HG02884 (cell line): Measurements from ENCODE around the gene OR3A2.
"Not testable (repeated sequence)": the region's sequence is repeated elsewhere in the genome, so short reads cannot be mapped to it uniquely, and the experiment has no call there.

Experiments
- ATAC-seq: cut with Tn5 transposase; IDR thresholded peaks from one replicate; pipeline ENCODE4 v1.9.1; 2021; ENCODE audit warnings: mild to moderate bottlenecking, moderate library complexity; ENCODE audit not compliant: unreplicated experiment

OR3A2 gene

GRCh38 chr17:3385869-3386816 is at the start of gene OR3A2:
Gene OR3A2, minus strand, starts transcription at chr17:3386308.
- ATAC-seq: no peak

- ATAC-seq: no peak
These were observed 47.6 kb upstream of the OR3A2 start, which contains the start of gene OR1E2 for GRCh38 chr17:3433741-3434140. Gene OR1E2, minus strand, starts transcription at chr17:3433841. Its CDS starts 0 bp downstream, at chr17:3433841.

GRCh38 chr17:3433215-3433614 is 47.1 kb upstream of the OR3A2 start:
- not testable (repeated sequence) for ATAC-seq

- ATAC-seq: no peak
These were observed 32.1 kb upstream of the OR3A2 start for GRCh38 chr17:3418222-3418621.

- ATAC-seq: no peak
These were observed 29.5 kb upstream of the OR3A2 start for GRCh38 chr17:3415610-3416009.

- not testable (repeated sequence) for ATAC-seq
These were observed 26.1 kb upstream of the OR3A2 start for GRCh38 chr17:3412216-3412615.

GRCh38 chr17:3411070-3411469 is 25.0 kb upstream of the OR3A2 start, which contains the start of gene OR3A3:
Gene OR3A3, plus strand, starts transcription at chr17:3411370.
- ATAC-seq: no peak

- ATAC-seq: not testable (repeated sequence)
These were observed 17.7 kb upstream of the OR3A2 start for GRCh38 chr17:3403856-3404255.

GRCh38 chr17:3401786-3402185 is 15.7 kb upstream of the OR3A2 start:
- ATAC-seq: no peak

- no peak for ATAC-seq
These were observed 13.9 kb upstream of the OR3A2 start for GRCh38 chr17:3400055-3400454.

- ATAC-seq: no peak
These were observed 12.2 kb upstream of the OR3A2 start, which contains the start of gene OR1E1 for GRCh38 chr17:3398310-3398709. Gene OR1E1, minus strand, starts transcription at chr17:3398410. Its CDS starts 0 bp downstream, at chr17:3398410.

- ATAC-seq: not testable (repeated sequence)
These were observed 11.7 kb upstream of the OR3A2 start for GRCh38 chr17:3397801-3398200.

- ATAC-seq: no peak
These were observed 3.7 kb upstream of the OR3A2 start for GRCh38 chr17:3389791-3390190.

- ATAC-seq: no peak
These were observed 4.2 kb downstream of the OR3A2 start for GRCh38 chr17:3381957-3382356.

- no peak for ATAC-seq
These were observed 7.8 kb downstream of the OR3A2 start for GRCh38 chr17:3378321-3378720.

- ATAC-seq: not testable (repeated sequence)
These were observed 14.9 kb downstream of the OR3A2 start for GRCh38 chr17:3371167-3371566.

GRCh38 chr17:3342782-3343181 is 43.3 kb downstream of the OR3A2 start:
- ATAC-seq: not testable (repeated sequence)

- no peak for ATAC-seq
These were observed 50.2 kb downstream of the OR3A2 start for GRCh38 chr17:3335876-3336275.

GRCh38 chr17:3318336-3318735 is 67.8 kb downstream of the OR3A2 start:
- ATAC-seq: no peak

- no peak for ATAC-seq
These were observed 69.3 kb downstream of the OR3A2 start for GRCh38 chr17:3316836-3317235.

GRCh38 chr17:3308603-3309002 is 77.5 kb downstream of the OR3A2 start:
- no peak for ATAC-seq

GRCh38 chr17:3298260-3298659 is 87.8 kb downstream of the OR3A2 start, which contains the start of gene OR3A1:
Gene OR3A1, minus strand, starts transcription at chr17:3298360. Its CDS starts 5,778 bp downstream, at chr17:3292582.
- no peak for ATAC-seq
